Gastroesophageal sphincter (tissue), 4 donors: ENCODE data around the gene B4GALT5. TPM values are rescaled to one million over a fixed set of nuclear protein-coding genes. Genes with fewer than 3 reads are reported as not detected.

Experiments
- ATAC-seq: fragments of 150-250 bp; one replicate; pipeline ENCODE4 v1.9.1; 2016; ENCODE audit warnings: mild to moderate bottlenecking, moderate library complexity
- H3K27ac ChIP-seq, 4 donors: fragments of 200-600 bp; sonication (generic) in 3 of 4; 1 replicate in 3 of 4; 2 replicates in 1 of 4; pipeline ENCODE4 v1.5.1; 2016 to 2019
- H3K27me3 ChIP-seq: fragments of 200-600 bp; sonication (generic); one replicate; pipeline ENCODE4 v1.5.1; 2019
- H3K36me3 ChIP-seq, 2 donors: fragments of 200-600 bp; sonication (generic); one replicate each; pipeline ENCODE4 v1.5.1; 2019; ENCODE audit warnings: control low read depth in 1 of 2
- H3K4me1 ChIP-seq, 3 donors: fragments of 200-600 bp; sonication (generic); 1 replicate in 2 of 3; 2 replicates in 1 of 3; pipeline ENCODE4 v1.5.1; 2016 to 2019; ENCODE audit warnings: control low read depth in 2 of 3
- H3K4me3 ChIP-seq, 2 donors: fragments of 200-600 bp; sonication (generic); one replicate each; pipeline ENCODE4 v1.5.1; 2019; ENCODE audit warnings: mild to moderate bottlenecking in 1 of 2, moderate library complexity in 1 of 2
- H3K9me3 ChIP-seq, 3 donors: fragments of 200-600 bp; sonication (generic); one replicate each; pipeline ENCODE4 v1.5.1; 2017 to 2019; ENCODE audit warnings: control low read depth in 2 of 3
- EP300 ChIP-seq: sonication (generic); formaldehyde crosslinking; IDR thresholded peaks from one replicate; pipeline ENCODE4 v1.6.1; 2017; ENCODE audit warnings: antibody characterized with exemption, mild to moderate bottlenecking
- POLR2A ChIP-seq, 2 donors: fragments of 450-650 bp; IDR thresholded peaks; one replicate each; pipeline ENCODE4 v1.6.1; 2017; ENCODE audit warnings: antibody characterized with exemption in 2 of 2, mild to moderate bottlenecking in 2 of 2, moderate library complexity in 1 of 2
- POLR2AphosphoS5 ChIP-seq: sonication (generic); formaldehyde crosslinking; IDR thresholded peaks from one replicate; pipeline ENCODE4 v1.6.1; 2017; ENCODE audit warnings: antibody characterized with exemption
- WGBS, 2 donors: methylation state at CpG; one replicate each; pipeline ENCODE4 v1.1.5; 2018; ENCODE audit warnings: low coverage in 1 of 2; 5-methylcytosine and 5-hydroxymethylcytosine counted together
- total RNA-seq, 4 donors: library from RNA; depleted of rRNA; stranded (reverse); fragments of >200 nt; gene quantifications; one replicate each; pipeline ENCODE4 v1.1.0, GENCODE V29; 2016
- TF ChIP-seq, protein P1 (sequence below), 4 experiments: fragments of 200-600 bp in 2 of 4; fragments of 450-650 bp in 2 of 4; sonication (generic) in 1 of 4; IDR thresholded peaks; one replicate each; pipeline ENCODE4 v1.5.1; 2017 to 2019; ENCODE audit warnings: antibody characterized with exemption in 4 of 4, mild to moderate bottlenecking in 2 of 4, moderate library complexity in 2 of 4

The B4GALT5 gene
- total RNA-seq, 4 donors from 2014 or later, result 20.2 to 35.6 (median 28.8) TPM

DNA sequence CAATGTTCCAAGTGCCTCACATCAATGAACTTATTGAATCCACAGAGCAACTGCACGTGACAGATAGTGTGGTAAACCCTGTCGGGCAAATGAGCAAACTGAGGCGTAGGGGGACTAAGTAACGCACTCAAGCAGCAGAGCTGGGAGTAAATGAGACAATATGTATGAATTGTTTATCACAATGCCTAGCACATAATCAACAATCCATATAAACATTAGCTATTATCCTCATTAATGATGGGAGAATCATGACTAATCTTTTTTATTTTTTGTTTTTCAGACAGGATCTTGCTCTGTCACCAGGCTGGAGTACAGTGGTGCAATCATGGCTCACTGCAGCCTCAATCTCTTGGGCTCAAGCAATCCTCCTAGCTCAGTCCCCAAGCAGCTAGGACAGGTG, 43.9 kb upstream of the B4GALT5 start:
- ATAC-seq, result no peak
- no peak for TF ChIP-seq EP300
- TF ChIP-seq, protein P1, sequence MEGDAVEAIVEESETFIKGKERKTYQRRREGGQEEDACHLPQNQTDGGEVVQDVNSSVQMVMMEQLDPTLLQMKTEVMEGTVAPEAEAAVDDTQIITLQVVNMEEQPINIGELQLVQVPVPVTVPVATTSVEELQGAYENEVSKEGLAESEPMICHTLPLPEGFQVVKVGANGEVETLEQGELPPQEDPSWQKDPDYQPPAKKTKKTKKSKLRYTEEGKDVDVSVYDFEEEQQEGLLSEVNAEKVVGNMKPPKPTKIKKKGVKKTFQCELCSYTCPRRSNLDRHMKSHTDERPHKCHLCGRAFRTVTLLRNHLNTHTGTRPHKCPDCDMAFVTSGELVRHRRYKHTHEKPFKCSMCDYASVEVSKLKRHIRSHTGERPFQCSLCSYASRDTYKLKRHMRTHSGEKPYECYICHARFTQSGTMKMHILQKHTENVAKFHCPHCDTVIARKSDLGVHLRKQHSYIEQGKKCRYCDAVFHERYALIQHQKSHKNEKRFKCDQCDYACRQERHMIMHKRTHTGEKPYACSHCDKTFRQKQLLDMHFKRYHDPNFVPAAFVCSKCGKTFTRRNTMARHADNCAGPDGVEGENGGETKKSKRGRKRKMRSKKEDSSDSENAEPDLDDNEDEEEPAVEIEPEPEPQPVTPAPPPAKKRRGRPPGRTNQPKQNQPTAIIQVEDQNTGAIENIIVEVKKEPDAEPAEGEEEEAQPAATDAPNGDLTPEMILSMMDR (IDR thresholded peaks at IDR 0.05), result no peak
- no peak for TF ChIP-seq POLR2AphosphoS5
- no peak for TF ChIP-seq POLR2A (IDR thresholded peaks at IDR 0.05)
- 71 to 91% methylated on average over 4 of the region's 4 CpGs for WGBS, 2 donors
- H3K36me3 ChIP-seq, result no peaks in the 10 kb centered on the region
- no peaks in the 10 kb centered on the region for H3K27me3 ChIP-seq
- no peaks in the 10 kb centered on the region for H3K9me3 ChIP-seq
- no peak overlapping the region for H3K4me3 ChIP-seq
- no peaks in the 10 kb centered on the region for H3K4me1 ChIP-seq
- H3K27ac ChIP-seq, result no peak overlapping the region

DNA sequence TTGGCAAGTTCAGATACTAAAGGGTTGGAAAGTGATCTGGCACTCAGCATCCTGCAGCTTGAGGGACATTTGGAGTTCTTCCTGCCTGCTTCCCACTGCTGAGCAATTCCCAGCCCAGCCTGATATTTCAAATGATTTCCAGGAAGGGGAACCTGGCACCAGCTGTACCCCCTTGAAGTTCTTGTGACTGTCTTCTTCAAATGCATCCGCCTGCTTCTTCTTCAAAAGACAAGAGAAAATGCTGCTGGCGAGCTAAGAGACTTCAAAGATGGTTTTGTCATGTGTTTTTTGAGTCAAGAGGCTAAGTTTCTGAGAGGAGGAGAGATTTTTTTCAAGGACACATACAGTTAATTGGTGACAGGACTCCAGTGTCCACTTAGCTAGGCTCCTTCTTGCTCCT, 42.6 kb upstream of the B4GALT5 start:
- H3K4me1 ChIP-seq, result peaks cover 0 to 5% (median 0%) of the 10 kb centered on the region in 3 donors
- TF ChIP-seq EP300 (no peak), POLR2A (IDR thresholded peaks at IDR 0.05) (no peak), POLR2AphosphoS5 (no peak)
- TF ChIP-seq, protein P1 (IDR thresholded peaks at IDR 0.05), result no peak
- no peaks in the 10 kb centered on the region for H3K36me3 ChIP-seq
- no peaks in the 10 kb centered on the region for H3K9me3 ChIP-seq
- no peaks in the 10 kb centered on the region for H3K27me3 ChIP-seq
- H3K4me3 ChIP-seq, result no peak overlapping the region
- 70 to 90% methylated on average over 2 of the region's 2 CpGs for WGBS, 2 donors
- no peak for ATAC-seq
- no peak overlapping the region for H3K27ac ChIP-seq

DNA sequence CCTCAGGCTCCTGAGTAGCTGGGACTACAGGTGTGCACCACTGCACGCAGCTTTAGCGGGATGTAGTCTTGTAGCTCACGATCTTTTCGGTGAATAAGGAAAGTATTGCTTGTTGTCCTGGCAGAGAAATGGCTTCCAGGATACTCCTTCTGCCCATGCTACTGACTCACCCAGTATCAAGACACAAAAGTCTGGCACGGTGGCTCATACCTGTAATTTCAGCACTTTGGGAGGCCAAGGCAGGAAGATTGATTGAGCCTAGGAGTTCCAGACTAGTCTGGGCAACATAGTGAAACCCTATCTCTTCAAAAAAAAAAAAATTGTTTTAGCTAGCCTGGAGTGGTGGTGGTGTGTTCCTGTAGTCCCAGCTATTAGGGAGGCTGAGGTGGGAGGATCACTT, 40.9 kb upstream of the B4GALT5 start:
- no peak for ATAC-seq
- no peak overlapping the region for H3K4me3 ChIP-seq
- no peak overlapping the region for H3K27ac ChIP-seq
- H3K9me3 ChIP-seq, result no peaks in the 10 kb centered on the region
- TF ChIP-seq, protein P1 (IDR thresholded peaks at IDR 0.05), result no peak
- TF ChIP-seq EP300, result no peak
- TF ChIP-seq POLR2A (IDR thresholded peaks at IDR 0.05), result no peak
- TF ChIP-seq POLR2AphosphoS5, result no peak
- WGBS, 2 donors, result 93 to 100% methylated on average over 1 to 4 of the region's 5 CpGs
- H3K4me1 ChIP-seq, result peaks cover 0 to 14% (median 0%) of the 10 kb centered on the region in 3 donors
- H3K27me3 ChIP-seq, result no peaks in the 10 kb centered on the region
- H3K36me3 ChIP-seq, result no peaks in the 10 kb centered on the region

DNA sequence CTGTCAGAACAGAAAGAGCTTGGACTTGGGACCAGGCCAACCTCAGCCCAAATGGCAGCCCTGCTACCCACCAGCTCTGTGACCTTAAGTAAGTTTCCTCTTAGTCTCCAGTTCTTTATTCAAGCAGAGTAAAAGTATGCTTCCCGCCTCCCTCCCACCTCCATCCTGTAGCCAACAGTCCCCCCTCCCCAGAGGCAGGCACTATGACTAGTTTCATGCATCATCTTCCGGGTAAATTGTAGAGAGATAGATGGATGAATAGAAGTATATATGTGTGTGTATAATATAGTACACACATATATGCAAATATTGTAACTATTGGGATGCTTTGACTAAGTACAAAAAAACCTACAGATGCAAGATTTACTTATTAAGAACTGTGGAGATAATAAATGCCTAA, 39.5 kb upstream of the B4GALT5 start:
- H3K4me1 ChIP-seq, result peaks cover under 1 to 20% (median 2%) of the 10 kb centered on the region in 3 donors
- ATAC-seq, result no peak
- no peaks in the 10 kb centered on the region for H3K9me3 ChIP-seq
- no peak overlapping the region for H3K4me3 ChIP-seq
- no peaks in the 10 kb centered on the region for H3K27me3 ChIP-seq
- TF ChIP-seq POLR2AphosphoS5, result no peak
- no peaks in the 10 kb centered on the region for H3K36me3 ChIP-seq
- no peak overlapping the region for H3K27ac ChIP-seq
- WGBS, 2 donors, result 69% methylated on average over 2 of the region's 2 CpGs; no CpG with 5 or more reads in 1 of the 2 donors

DNA sequence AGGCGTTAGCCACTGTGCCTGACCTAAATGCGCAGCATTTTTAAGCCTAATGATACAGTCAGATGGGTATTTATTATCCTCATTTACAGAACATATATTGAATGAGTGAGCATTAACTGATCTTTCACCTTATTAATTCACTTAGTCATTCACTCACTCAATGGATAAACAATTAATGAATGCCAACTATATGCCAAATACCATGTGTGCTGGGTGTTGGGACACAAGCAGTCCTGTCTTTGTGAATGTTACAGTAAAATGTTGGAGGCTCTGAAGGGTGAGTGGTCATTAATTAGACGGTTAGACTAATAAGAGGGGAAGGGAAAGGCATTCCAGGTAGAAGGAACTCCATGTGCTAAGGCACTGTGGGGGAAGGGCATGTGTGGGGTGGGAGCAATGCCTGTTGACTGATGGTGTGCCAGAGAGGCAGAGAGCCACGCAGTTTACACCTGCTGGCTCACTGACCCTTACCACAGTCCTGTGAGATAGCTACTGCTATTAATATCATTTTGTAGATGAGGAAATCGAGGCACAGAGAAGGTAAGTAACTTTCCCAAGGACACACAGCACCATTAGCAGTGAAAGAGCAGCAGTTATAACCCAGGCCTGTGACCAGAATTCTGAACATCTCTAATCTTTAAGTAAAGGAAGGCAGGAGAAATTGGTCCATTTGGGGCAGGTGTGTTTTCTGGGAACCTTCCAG, 38.7 kb upstream of the B4GALT5 start:
- no peaks in the 10 kb centered on the region for H3K36me3 ChIP-seq
- no peaks in the 10 kb centered on the region for H3K9me3 ChIP-seq
- no peak for ATAC-seq
- TF ChIP-seq POLR2A (IDR thresholded peaks at IDR 0.05), result no peak
- no peak for TF ChIP-seq POLR2AphosphoS5
- no peak for TF ChIP-seq EP300
- TF ChIP-seq, protein P1 (IDR thresholded peaks at IDR 0.05), result no peak
- no peak overlapping the region for H3K4me3 ChIP-seq
- no peaks in the 10 kb centered on the region for H3K27me3 ChIP-seq
- H3K27ac ChIP-seq, result no peak overlapping the region
- H3K4me1 ChIP-seq, result peaks cover 2 to 28% (median 10%) of the 10 kb centered on the region in 3 donors
- 66 to 69% methylated on average over 5 of the region's 5 CpGs for WGBS, 2 donors
